Measurements from ENCODE around the gene LRRC7.

LRRC7 gene

GRCh38 chr1:69567652-69568420 lies at the start of gene LRRC7:
Gene LRRC7, plus strand, starts transcription at chr1:69567922. Its CDS starts 718 bp downstream, at chr1:69568640.
- no peak for DNase-seq

- DNase-seq, result no peak
These were observed 48.7 kb upstream of the LRRC7 start for GRCh38 chr1:69519006-69519405.

DNA sequence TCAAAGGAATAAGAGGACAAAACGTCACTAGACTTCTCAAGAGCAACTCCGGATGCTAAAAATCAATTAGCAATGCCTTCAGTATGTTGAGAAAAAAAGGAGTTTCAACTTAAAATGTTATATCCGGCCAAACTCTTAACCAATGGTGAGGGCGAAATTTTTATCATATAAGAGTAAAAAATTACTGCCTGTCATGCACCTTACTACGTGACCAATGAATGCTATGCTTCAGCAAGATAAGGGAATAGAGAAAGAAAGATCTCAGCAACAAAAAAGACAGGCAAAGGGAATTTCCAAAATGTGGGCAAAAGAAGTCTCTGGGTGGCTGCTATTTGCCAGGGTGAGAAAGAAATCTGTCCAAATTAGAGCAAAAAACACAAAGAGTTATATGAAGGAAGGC lies 47.4 kb upstream of the LRRC7 start:
- no peak for DNase-seq

- no peak for DNase-seq
These were observed 44.7 kb upstream of the LRRC7 start for GRCh38 chr1:69523032-69523431.

DNA sequence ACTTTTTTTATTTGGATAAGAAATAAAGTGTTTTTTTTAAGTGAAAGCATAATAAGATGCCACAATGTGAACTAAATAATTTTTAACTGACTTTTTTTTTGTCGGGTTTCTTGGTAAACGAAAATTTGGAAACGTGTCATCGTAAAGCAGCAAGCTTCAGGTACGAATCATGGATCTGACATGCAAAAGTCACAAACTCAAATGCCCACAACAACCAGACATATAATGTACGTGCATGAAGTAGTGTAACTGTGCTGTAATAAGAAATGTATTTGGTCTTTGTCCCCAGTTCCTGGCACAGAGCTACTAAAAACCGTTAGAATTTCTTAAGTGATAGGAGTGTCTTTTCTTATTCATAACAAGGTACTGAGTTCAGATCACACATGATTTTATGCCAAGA lies 44.3 kb upstream of the LRRC7 start:
- DNase-seq, result no peak

DNA sequence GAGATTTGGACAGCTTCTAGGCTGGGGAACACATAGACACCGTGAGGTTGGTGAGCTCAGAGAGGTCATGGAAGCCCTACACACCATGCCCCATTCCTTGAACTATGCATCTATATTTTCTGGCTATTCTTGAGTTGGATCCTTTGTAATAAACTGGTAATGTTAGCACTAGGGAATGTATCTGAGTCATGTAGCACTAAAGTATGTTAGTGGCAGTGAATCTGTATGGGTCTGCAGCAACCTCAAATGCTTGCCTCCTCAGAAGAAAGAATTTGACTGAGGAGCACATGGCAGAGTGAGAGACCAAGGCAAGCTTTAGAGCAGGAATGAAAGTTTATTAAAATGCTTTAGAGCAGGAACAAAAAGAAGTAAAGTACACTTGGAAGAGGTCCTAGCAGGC lies 43.7 kb upstream of the LRRC7 start:
- no peak for DNase-seq

- DNase-seq, result no peak
These were observed 40.4 kb upstream of the LRRC7 start for GRCh38 chr1:69527273-69527672.

DNA sequence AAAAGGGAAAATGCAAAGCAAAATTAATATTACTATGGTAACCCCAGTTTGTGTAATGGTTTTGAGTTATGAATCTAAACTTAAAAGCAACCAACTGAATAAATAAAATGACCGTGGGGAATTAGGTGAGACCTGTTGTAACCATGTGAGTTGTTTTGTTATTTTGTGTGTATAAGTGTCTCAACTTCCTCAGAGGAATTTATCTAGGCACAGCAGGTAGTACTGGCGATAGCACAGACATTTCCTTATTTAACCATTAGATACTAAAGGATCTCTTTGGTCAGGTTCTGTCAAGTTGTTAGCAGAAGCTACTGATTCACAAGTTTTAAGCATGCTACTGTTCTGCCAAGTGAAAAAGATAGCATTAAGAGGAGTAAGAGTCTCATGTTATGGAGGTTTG lies 39.3 kb upstream of the LRRC7 start:
- DNase-seq, result no peak

GRCh38 chr1:69533343-69533742 lies 34.4 kb upstream of the LRRC7 start:
- no peak for DNase-seq

GRCh38 chr1:69534829-69535228 lies 32.9 kb upstream of the LRRC7 start:
- DNase-seq, result no peak

GRCh38 chr1:69535490-69535889 lies 32.2 kb upstream of the LRRC7 start:
- DNase-seq, result no peak

DNA sequence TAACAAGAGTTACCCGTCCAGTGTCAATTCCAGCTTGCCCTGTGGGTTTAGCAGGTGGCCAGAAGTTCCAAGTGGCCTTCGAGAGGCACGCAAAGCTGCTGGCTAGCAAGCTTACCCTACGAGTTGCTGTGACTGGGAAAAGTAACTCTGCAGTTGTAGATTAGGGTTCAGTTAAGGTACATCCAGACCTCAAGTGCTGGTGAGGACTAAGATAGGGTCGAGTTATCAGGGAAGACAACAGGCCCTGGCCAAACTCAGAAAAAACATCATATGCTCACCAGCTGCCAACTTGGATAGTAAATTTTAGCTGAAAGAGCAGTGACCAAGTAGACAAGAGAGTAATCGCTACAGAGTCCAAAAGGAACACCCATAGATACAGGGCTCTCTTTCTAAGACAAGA lies 27.7 kb upstream of the LRRC7 start:
- DNase-seq, result no peak

DNA sequence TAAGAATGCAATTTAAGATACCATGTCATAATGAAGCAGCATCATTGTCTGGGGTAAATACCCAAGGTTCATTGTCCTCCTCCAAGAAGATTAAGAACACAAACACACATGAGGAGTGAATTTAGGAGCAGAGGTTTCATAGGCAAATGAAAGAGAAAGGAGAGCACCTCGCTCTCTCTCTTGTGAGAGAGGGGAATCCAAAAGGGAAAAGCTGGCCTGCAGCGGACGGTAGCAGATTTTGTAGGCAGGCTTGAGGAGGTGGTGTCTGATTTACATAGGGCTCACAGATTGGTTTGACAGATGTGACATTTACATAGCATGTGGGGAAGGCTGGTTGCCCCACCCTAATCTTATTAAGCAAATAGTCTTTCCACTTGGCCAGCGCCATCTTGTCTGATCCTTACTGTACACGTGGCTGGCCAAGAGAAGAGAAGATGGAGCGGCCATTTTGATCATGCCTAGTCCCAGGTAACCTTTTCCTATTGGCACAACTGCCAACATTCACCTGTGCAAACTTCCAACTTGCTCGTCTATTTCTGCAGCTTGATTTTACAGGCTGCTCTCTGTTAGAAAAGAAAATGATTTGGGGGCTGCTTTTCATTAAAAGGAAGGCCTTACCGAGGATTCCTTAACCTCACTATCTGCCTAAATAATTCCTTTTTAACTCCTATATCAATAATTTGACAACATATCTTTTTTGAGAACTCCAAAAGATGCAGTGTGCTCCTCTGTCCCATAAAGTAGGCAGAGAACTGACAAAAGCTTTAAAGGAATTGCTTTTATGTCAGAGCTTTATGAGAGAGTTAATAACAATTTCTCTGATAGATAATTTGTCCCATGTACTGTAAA lies 16.0 kb upstream of the LRRC7 start:
- DNase-seq, result no peak

DNA sequence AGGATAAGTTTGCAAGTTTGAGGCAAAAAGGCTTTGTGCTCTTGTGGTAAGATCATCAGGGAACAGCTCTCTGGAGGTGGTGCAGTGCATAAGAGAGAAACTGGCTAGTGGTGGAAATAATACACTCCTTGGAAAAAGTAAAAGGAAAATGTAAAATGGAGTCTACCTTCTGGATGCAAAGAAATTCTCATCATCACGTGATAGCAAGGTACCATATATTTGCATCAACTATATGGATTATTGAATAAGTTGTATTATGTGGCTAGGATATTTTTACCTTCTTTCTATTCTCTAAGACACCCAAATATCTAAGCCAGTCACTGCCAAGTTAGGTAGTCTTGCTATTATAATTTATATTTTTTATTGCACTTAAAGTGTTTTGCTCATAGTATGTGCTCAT lies 14.0 kb upstream of the LRRC7 start:
- DNase-seq, result no peak

DNA sequence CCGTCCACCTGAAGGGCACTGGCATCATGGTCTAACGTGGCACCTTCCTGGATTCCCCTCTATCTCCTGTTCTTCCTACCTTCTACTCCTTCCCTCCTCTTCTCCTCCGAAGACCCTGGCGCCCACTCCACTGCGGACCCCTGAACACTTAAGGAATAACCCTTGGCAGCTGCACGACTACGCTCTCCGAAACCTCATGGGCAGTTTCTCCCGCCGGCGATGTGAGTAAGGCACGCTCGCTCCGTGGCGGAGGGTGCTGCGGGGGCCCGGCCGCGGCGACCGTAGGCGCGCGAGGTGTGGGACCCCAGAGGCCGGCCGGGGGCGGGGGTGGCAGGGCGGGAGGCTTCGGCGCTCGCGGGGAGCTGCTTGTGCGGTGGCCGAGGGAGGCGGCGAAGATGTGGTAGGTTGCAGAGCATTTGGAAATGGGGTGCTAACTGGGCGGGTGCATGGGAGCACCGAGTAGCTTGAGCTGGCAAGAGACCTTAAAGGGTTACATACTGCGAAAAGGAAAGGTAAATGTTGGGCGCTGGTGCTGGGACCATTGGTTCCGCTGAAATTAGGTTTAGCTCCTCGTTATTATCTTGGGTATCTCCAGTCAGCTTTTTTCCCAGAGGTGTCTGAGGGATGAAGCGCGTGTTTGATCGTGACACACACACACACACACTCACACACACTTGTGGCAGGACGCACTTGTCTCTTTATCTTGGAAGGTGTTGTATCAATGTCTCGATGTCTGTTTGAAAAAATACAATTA lies 876 bp downstream of the LRRC7 start:
- DNase-seq, result no peak

DNA sequence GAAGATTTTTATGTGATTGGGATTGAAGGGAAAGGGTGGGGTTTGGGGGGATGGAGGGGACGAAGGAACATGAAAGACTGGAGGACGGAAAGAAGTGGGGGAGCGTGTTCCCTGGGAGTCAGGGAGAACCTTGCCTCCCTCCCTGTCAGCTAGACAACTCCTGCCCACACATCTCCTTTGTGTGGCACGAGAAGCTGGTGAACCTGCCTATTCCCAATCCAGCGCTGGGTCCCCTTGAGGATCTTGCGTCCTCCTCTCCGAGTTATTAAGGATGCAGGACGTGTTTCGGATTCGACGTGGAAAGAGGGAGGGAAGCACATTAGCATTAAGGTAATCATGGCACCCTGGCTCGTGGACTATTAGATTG lies 1.4 kb downstream of the LRRC7 start:
- DNase-seq, result no peak

DNA sequence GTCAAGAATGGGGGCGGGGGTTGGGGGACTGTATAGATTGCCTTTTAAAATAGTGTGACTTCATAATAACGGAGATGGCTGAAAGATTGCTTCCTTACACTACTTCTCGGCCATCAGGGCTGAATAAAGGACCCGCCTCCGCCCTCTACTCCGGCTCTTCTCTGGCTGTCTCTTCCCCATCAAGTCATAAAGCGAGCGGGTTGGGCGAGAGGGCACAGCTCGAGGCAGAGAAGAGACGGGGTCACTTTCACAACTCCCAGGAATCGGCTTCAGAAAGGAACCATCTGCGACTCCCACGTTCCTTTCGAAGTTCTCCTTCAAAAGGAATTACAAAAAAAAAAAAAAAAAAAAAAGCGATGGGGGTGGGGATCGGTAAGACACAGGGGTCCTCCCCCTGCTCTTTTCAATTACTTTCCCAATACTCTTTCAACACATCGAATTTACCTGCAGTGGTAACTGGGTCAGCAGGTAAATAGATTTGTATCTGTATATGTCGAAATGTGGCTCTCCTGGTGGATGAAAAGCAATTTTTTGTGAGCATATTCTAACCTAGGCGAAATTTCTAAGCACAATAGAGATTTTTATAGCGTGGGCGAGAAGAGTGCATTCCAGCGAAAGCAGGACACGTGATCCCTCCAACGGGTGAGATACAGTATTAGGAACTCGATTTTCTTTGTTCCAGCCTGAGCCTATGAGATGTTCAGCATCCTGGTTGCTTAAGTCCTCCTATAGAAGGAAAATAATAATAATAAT lies 2.0 kb downstream of the LRRC7 start:
- DNase-seq, result no peak

GRCh38 chr1:69570356-69570755 lies 2.6 kb downstream of the LRRC7 start:
- no peak for DNase-seq

DNA sequence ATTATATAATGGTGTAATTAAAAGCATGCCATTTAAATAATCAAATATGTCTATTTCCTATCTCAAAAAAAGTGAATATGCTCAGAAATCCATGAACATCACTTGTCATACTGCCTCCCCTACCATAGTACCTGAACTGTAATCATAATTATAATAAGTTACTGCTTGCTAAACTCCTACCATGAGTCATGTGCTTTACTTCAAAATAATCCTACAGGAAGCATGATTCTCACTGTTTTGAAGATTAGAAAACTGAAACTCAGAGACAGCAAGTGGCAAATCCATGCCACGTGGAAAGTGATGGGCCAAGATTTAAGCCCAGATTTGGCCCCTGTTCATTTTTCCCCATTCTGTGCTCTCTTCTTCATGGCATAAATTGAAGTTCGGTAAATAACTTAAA lies 5.2 kb downstream of the LRRC7 start:
- no peak for DNase-seq

DNA sequence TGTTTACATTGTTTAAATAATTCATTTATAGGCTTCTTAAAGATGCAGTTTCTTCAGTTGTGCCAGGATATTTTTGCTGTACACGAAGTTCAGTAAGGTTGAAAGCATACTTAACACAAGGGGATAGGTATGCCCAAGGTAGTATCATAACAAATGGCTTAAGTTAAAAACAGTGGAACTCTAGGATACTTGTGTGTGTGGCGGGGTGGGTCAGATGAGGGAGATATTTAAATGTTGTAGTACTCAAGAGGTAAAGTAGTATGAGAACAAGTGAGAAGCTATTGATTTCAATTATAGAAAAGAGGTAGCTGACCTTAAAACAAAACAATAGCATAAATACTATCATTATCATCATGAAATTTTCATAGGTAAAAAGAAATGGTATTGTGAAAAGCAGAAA lies 6.2 kb downstream of the LRRC7 start:
- DNase-seq, result no peak

GRCh38 chr1:69585666-69586065 lies 17.9 kb downstream of the LRRC7 start:
- DNase-seq, result no peak

- no peak for DNase-seq
These were observed 19.7 kb downstream of the LRRC7 start for GRCh38 chr1:69587391-69587790.

- no peak for DNase-seq
These were observed 22.1 kb downstream of the LRRC7 start for GRCh38 chr1:69589799-69590198.

Measured in CD4-positive, alpha-beta T cell treated with Interleukin-10 for 1 hour (primary cell).